IPS DF 6.9 (cell line): Measurements from ENCODE around the gene ASIC3.
A peak's percentile ranks its signal among the peaks of the same experiment; 100 is the strongest.
"Not testable (repeated sequence)": the region's sequence is repeated elsewhere in the genome, so short reads cannot be mapped to it uniquely, and the experiment has no call there.

ENCODE experiments used
- DNase-seq: peaks from one replicate; pipeline ENCODE4 v3.0.0-alpha.2; 2013; ENCODE audit warnings: low read depth, low spot score
- H3K27ac ChIP-seq: one replicate; pipeline ENCODE4 v1.5.1; 2013; ENCODE audit warnings: low read length, control low read depth
- H3K27me3 ChIP-seq: 2 replicates; pipeline ENCODE4 v1.6.1; 2013; ENCODE audit warnings: mild to moderate bottlenecking, low read length; ENCODE audit not compliant: control insufficient read depth, insufficient read depth
- H3K36me3 ChIP-seq: 2 replicates; pipeline ENCODE4 v1.6.1; 2013; ENCODE audit warnings: low read length; ENCODE audit not compliant: control insufficient read depth, insufficient read depth
- H3K4me1 ChIP-seq: 2 replicates; pipeline ENCODE4 v1.6.1; 2013; ENCODE audit warnings: low read length; ENCODE audit not compliant: control insufficient read depth, insufficient read depth
- H3K4me3 ChIP-seq: 2 replicates; pipeline ENCODE4 v1.5.1; 2013; ENCODE audit warnings: mild to moderate bottlenecking, low read length
- H3K9me3 ChIP-seq: 2 replicates; pipeline ENCODE4 v1.6.1; 2013; ENCODE audit warnings: low read length, inconsistent platforms; ENCODE audit not compliant: control insufficient read depth, insufficient read depth
- WGBS: extraction: QIAGEN DNeasy Blood & Tissue Kit; methylation state at CpG from one replicate; pipeline ENCODE4 v1.1.7; 2013; ENCODE audit warnings: mixed read lengths, missing lambda C conversion rate; ENCODE audit not compliant: insufficient read length, insufficient coverage; 5-methylcytosine and 5-hydroxymethylcytosine counted together

The ASIC3 gene

GRCh38 chr7:151008511-151009323 lies 39.6 kb upstream of the ASIC3 start:
- peaks cover 18% of the 10 kb centered on the region for H3K4me1 ChIP-seq
- no peaks in the 10 kb centered on the region for H3K36me3 ChIP-seq
- no CpG with 5 or more reads among the region's 40 CpGs for WGBS
- no peaks in the 10 kb centered on the region for H3K9me3 ChIP-seq
- H3K27me3 ChIP-seq, result no peaks in the 10 kb centered on the region
- no peak overlapping the region for H3K27ac ChIP-seq
- H3K4me3 ChIP-seq, result no peak overlapping the region
- no peak for DNase-seq

GRCh38 chr7:151009327-151010036 lies 38.8 kb upstream of the ASIC3 start:
- no peak for DNase-seq
- Histone ChIP-seq H3K9me3 (no peaks in the 10 kb centered on the region), H3K27me3 (no peaks in the 10 kb centered on the region), H3K4me1 (peaks cover 18% of the 10 kb centered on the region), H3K4me3 (no peak overlapping the region), H3K36me3 (no peaks in the 10 kb centered on the region), H3K27ac (no peak overlapping the region)
- WGBS, result no CpG with 5 or more reads among the region's 22 CpGs

GRCh38 chr7:151010037-151010306 lies 38.4 kb upstream of the ASIC3 start:
- Histone ChIP-seq H3K4me3 (no peak overlapping the region), H3K27ac (no peak overlapping the region), H3K4me1 (peaks cover 18% of the 10 kb centered on the region), H3K27me3 (no peaks in the 10 kb centered on the region), H3K9me3 (no peaks in the 10 kb centered on the region), H3K36me3 (no peaks in the 10 kb centered on the region)
- no CpG with 5 or more reads among the region's 7 CpGs for WGBS
- no peak for DNase-seq

GRCh38 chr7:151010307-151011096 lies 37.8 kb upstream of the ASIC3 start:
- no CpG with 5 or more reads among the region's 18 CpGs for WGBS
- H3K27me3 ChIP-seq, result no peaks in the 10 kb centered on the region
- no peaks in the 10 kb centered on the region for H3K36me3 ChIP-seq
- no peak overlapping the region for H3K27ac ChIP-seq
- no peaks in the 10 kb centered on the region for H3K9me3 ChIP-seq
- H3K4me1 ChIP-seq, result peaks cover 18% of the 10 kb centered on the region
- DNase-seq, result no peak
- H3K4me3 ChIP-seq, result no peak overlapping the region

GRCh38 chr7:151011097-151011409 lies 37.3 kb upstream of the ASIC3 start:
- no peaks in the 10 kb centered on the region for H3K9me3 ChIP-seq
- no peaks in the 10 kb centered on the region for H3K27me3 ChIP-seq
- no CpG with 5 or more reads among the region's 1 CpG for WGBS
- no peak for DNase-seq
- H3K27ac ChIP-seq, result no peak overlapping the region
- peaks cover 18% of the 10 kb centered on the region for H3K4me1 ChIP-seq
- H3K4me3 ChIP-seq, result no peak overlapping the region
- no peaks in the 10 kb centered on the region for H3K36me3 ChIP-seq

- 100% methylated on average over 1 of the region's 12 CpGs for WGBS
Observed at GRCh38 chr7:151011616-151012015, 36.7 kb upstream of the ASIC3 start.

GRCh38 chr7:151012031-151012692 lies 36.2 kb upstream of the ASIC3 start:
- WGBS, result no CpG with 5 or more reads among the region's 6 CpGs
- Histone ChIP-seq H3K9me3 (no peaks in the 10 kb centered on the region), H3K36me3 (no peaks in the 10 kb centered on the region), H3K4me1 (peaks cover 18% of the 10 kb centered on the region), H3K4me3 (no peak overlapping the region), H3K27me3 (no peaks in the 10 kb centered on the region; the same call in 1 of the 2 replicates), H3K27ac (no peak overlapping the region)
- DNase-seq, result no peak

More at GRCh38 chr7:151011616-151012015, 36.7 kb upstream of the ASIC3 start:
- not testable (repeated sequence) for H3K9me3 ChIP-seq, H3K4me3 ChIP-seq, DNase-seq, H3K36me3 ChIP-seq, H3K27ac ChIP-seq, H3K27me3 ChIP-seq
- H3K4me1 ChIP-seq, result peaks cover 18% of the 10 kb centered on the region

- Histone ChIP-seq H3K4me1 (peaks cover 22% of the 10 kb centered on the region), H3K9me3 (no peaks in the 10 kb centered on the region), H3K36me3 (no peaks in the 10 kb centered on the region), H3K27ac (no peak overlapping the region), H3K4me3 (peak overlapping the region; percentile 26; the same call in 1 of the 2 replicates), H3K27me3 (peaks cover 6% of the 10 kb centered on the region; the same call in 1 of the 2 replicates)
- no peak for DNase-seq
- WGBS, result no CpG with 5 or more reads among the region's 23 CpGs
Observed at GRCh38 chr7:151012911-151013347, 35.4 kb upstream of the ASIC3 start.

- peak overlapping the region; percentile 26; the same call in 1 of the 2 replicates for H3K4me3 ChIP-seq
- H3K36me3 ChIP-seq, result no peaks in the 10 kb centered on the region
- H3K4me1 ChIP-seq, result peaks cover 23% of the 10 kb centered on the region
- H3K27ac ChIP-seq, result no peak overlapping the region
- WGBS, result no CpG with 5 or more reads among the region's 26 CpGs
- no peak for DNase-seq
- no peaks in the 10 kb centered on the region for H3K9me3 ChIP-seq
- peaks cover 6% of the 10 kb centered on the region; the same call in 1 of the 2 replicates for H3K27me3 ChIP-seq
Observed at GRCh38 chr7:151013356-151013732, 35.0 kb upstream of the ASIC3 start.
